Activated naive CD4-positive, alpha-beta T cell treated with anti-CD3 and anti-CD28 coated beads, Interleukin-2, amount 50 U/mL, for 16 hours (primary cell): Measurements from ENCODE around the gene TUBD1.
"Not testable (repeated sequence)": the region's sequence is repeated elsewhere in the genome, so short reads cannot be mapped to it uniquely, and the experiment has no call there.

Experiments used
- DNase-seq: peaks from one replicate; pipeline ENCODE4 v3.0.0-alpha.2; 2020

TUBD1 gene

GRCh38 chr17:59873414-59873813 lies 19.3 kb downstream of the TUBD1 start:
- not testable (repeated sequence) for DNase-seq

GRCh38 chr17:59872351-59872750 lies 20.4 kb downstream of the TUBD1 start:
- DNase-seq, result no peak

- DNase-seq, result no peak
Measured at GRCh38 chr17:59870482-59870881, 22.3 kb downstream of the TUBD1 start.

- DNase-seq, result no peak
Measured at GRCh38 chr17:59869941-59870218, 22.9 kb downstream of the TUBD1 start.

DNA sequence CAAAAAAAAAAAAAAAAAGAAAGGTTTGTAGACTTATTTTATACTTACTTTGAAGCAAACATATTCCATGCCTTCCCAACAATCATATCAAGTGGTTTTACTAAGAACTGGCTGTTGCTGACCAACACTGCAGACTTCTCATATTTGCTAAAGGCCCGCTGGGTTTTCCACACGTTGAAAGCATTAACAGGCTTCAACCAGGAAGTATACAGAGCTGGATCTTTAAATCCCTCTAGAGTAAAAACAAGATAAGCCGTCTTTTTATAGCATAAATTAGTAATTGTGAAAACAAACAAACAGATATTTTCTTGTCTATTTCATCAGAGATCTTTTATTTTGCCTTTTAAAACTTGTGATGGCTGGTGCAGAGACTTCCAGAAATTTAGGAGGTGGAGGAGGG lies 29.1 kb downstream of the TUBD1 start:
- no peak for DNase-seq

- no peak for DNase-seq
Measured at GRCh38 chr17:59859444-59860025, 33.2 kb downstream of the TUBD1 start.

GRCh38 chr17:59858932-59859331 lies 33.8 kb downstream of the TUBD1 start:
- DNase-seq, result no peak

GRCh38 chr17:59858167-59858816 lies 34.5 kb downstream of the TUBD1 start:
- DNase-seq, result no peak

GRCh38 chr17:59856859-59857794 lies 35.6 kb downstream of the TUBD1 start:
- DNase-seq, result no peak

GRCh38 chr17:59853919-59854729 lies 38.6 kb downstream of the TUBD1 start:
- not testable (repeated sequence) for DNase-seq

- DNase-seq, result peak; percentile 73
Measured at GRCh38 chr17:59853168-59853918, 39.4 kb downstream of the TUBD1 start.

GRCh38 chr17:59852847-59853167 lies 39.9 kb downstream of the TUBD1 start:
- not testable (repeated sequence) for DNase-seq

GRCh38 chr17:59851439-59852375 lies 41.0 kb downstream of the TUBD1 start:
- no peak for DNase-seq

- DNase-seq, result not testable (repeated sequence)
Measured at GRCh38 chr17:59850311-59850710, 42.4 kb downstream of the TUBD1 start.

DNA sequence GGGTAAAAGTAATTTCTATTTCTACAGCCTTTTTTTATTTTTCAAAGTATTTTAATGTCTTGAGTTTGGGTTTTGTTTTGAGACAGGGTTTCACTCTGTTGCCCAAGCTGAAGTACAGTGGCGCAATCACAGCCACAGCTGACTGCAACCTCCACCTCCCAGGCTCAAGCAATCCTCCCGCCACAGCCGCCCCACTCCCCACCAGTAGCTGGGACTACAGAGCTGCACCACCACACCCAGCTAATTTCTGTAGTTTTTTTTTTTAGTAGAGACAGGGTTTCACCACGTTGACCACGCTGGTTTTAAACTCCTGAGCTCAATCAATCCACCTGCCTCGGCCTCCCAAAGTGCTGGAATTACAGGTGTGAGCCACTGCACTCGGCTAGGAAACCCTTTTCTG lies 44.0 kb downstream of the TUBD1 start:
- no peak for DNase-seq

DNA sequence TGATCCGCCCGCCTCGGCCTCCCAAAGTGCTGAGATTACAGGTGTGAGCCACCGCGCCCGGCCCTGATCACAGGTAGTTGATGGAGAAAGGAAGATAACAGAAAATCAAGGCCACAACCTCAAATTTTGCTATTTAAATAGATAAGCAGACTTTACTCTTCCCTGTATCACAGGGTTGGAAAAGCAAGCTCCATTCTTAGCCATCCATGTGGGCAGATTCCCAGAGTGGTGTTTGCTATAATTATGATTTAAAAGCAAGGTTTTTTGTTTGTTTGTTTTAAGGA lies 44.4 kb downstream of the TUBD1 start:
- no peak for DNase-seq

DNA sequence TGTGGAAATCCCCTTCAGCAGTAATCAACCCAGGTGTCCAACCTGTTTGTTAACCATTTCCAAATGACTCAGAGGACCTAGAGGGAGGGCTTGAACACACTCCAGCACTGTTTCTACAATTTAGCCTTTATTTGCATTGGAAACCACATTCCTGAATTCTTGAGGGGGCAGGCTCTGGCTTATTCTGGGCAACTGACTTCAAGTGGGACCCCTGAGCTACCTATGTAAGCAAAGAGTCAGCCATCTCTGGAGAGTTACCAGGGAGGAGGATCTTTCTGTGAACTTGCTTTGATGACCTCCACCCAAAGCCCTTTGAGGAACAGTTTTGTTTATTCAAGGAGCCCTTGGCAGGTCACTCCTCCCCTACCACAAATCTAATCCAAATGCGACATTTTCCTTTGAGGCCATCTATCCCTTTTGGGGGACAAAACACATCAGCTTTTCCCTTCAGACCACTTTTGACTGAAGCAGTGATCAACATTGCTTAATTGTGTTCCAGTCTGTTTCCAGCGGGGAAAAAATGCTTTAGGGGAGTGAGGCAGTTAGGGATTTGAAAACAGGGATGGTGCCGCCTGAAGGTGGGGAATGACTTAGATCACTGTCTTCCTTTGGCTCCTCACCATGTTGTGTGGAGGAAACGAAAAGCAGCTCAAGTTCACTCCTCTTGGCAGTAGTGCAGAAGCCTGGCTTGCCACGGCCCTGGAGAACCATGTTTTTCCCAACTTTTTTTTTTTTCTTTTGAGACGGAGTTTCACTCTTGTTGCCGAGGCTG lies 46.2 kb downstream of the TUBD1 start:
- no peak for DNase-seq

DNA sequence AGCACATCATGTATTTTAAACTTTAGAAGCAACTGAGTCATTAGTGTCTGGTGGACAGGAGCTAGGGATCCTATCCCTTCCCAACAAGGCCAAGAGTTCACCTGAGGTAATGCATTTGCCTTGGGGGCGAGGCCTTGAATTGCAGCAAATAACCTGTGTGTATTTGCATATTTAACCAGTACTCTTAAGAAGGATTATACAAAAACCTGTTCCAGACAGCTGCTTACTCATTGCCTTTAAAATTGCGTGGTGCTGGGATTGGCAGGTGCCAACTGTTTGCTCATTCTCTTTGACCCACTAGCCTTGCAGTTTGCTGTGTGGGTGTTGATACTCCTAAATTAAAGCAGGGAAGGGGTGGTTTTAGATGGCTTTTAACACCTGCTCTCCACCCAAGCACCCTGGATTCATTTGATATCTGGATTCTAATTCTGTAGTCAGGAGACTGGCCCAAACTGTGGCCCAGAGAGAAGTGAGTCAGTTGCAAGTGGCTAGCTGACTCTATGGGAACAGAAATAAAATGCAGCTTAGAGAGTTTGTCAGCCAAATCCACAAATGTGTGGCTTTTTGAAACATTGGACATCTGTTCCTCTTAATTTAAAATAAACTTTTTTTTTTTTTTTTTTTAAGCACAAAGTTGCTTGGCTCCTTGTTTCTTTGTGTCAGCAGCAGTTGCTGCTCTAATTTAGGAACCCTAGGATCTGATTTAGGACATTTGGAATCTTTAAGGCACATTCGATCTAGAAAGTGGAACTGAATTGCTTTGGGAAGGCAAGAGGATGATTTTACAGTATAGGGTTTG lies 46.9 kb downstream of the TUBD1 start:
- peak; percentile 56 for DNase-seq

- no peak for DNase-seq
Measured at GRCh38 chr17:59844884-59845594, 47.7 kb downstream of the TUBD1 start.
